Superior temporal gyrus (tissue), 1 donor: ENCODE data around the gene CHM.
"Not testable (repeated sequence)": the region's sequence is repeated elsewhere in the genome, so short reads cannot be mapped to it uniquely, and the experiment has no call there.

ENCODE experiments used
- DNase-seq: peaks from one replicate; pipeline ENCODE4 v3.0.0-alpha.2; 2016; ENCODE audit errors: extremely low spot score

CHM gene

DNA sequence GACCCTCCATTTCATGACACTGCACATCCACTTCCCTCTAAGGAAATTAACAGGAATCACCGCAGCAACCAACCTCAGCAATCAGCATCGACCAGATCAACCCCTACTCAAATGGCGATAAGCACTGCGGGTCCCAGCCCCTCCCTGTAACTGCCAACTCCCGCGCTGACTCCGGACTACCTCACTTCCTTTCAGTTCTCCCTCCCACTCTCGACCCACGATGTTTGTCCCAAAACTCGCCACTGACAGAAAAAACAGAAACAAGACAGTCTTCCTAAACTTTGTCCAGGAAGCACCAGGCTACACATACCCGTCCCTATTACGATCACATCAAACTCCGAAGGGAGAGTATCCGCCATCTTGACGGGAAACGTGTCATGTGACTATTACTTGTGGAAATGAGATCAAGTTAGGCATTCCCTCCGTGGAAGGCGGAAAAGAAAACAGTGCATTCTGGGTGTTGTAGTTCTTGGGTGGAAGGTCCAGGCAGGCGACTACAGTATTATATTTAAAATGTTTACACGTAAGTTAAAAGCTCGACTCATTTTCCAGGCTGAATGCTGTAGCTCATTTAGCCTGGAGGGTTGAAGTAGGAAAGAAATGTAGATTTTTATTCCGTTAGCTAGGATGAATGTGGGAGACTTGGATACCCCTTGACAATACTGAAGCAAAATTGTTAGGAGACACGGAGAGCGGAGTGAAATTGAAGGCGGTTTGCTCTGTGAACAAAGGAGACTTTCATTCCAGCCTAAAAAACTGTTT is at the start of gene CHM:
TSS of gene CHM (minus strand) at position 385 of the 762 bp plus-strand sequence. CDS start at position 359, 26 bp downstream.
- DNase-seq: peak; percentile 94

DNA sequence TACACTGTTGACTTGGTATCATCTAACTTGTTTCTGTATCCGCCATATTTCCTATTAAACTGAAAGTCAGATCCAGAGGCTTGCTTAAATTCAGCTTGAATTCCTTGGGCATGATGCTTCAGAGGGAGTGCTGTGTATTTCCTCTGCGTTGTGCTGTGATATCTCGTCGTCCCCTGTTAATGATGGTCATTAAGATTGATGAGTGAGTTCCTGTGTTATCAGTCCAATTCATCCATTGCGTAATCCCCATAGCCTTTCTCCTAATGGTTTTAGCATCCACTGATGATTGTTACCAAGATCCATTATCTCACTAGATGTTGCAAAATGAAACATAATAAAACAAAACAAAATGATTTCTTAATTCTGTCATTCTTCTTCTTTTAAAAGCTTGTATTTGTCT is 31.3 kb upstream of the CHM start:
- DNase-seq: no peak

DNA sequence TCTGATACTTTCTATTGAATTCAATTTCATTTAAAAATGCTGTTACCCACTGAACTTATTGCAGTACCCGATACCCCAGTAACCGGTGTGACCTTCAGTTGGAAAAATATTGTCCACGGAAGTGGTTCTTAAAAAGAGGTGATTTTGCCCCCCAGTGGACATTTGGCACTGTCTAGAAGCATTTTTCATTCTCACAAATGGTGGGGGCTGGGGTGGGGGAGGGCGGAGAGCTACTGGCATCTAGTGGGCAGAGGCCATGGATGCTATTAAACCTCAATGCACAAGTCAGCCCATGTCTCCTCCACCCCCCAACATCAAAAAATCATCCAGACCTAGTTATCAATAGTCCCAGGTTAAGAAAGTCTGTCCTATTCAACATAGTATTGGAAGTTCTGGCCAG is 19.6 kb upstream of the CHM start:
- no peak for DNase-seq

GRCh38 chrX:86061407-86061806 is 14.0 kb upstream of the CHM start:
- no peak for DNase-seq

DNA sequence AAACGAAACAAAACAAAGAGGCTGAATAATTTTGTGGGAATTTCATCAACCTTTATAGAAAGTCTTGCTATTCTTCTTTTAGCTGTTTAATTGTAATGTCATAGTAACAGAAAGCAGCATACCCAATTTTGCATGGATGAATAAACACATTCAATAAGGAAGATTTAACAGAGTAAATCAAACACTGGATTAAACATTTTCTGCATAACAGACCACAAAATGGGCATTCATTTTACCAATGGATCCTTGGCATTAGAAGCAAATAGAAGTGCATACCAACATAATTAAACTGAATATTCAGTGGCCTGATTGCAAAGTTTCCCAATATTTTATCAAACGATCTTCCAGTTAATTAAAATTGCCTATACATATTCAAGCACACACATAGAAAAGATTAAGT is 4.4 kb upstream of the CHM start:
- DNase-seq: no peak

GRCh38 chrX:86047936-86048280 is 550 bp upstream of the CHM start:
- DNase-seq: no peak

DNA sequence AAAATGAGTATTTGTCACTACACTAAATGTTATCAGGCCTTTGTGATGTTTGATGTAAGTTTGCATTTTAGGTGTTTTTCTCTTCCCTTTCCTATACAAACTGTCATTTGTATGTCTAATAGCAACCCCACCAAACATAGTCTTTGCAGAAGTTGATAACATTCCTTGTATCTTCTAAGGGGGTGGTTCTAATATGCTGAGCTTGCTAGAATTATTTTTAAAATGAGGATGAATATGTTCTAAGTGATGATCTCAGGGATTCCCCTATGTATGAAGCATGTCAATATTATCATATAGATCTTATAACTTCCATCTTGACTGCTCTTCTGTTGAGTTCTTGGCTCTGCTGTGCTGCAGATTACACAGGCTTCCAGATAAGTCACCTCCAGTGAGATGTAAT is 3.1 kb downstream of the CHM start:
- DNase-seq: no peak

- no peak for DNase-seq
These were observed 7.5 kb downstream of the CHM start for GRCh38 chrX:86039625-86040568.

GRCh38 chrX:86033385-86033784 is 14.0 kb downstream of the CHM start:
- DNase-seq: no peak

DNA sequence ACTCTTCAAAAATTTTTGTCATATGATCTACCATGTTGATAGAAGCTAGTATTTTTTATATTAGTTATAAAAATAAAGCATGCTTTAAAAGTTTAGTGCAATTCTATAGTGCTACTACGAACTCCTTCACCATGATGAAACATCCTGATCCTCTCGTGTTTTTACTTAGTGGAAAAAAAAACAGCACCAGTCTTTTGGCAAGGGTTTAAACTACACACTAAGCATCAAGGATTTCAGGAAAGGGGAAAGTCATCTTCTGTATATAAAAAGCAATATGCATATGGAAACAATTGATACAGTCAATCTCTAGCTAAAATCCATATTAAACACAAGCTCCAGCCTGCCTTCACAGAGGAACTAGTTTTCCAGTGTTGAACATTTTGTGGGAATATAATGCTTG is 18.7 kb downstream of the CHM start:
- DNase-seq: no peak

- DNase-seq: no peak
These were observed 23.5 kb downstream of the CHM start for GRCh38 chrX:86023811-86024210.

DNA sequence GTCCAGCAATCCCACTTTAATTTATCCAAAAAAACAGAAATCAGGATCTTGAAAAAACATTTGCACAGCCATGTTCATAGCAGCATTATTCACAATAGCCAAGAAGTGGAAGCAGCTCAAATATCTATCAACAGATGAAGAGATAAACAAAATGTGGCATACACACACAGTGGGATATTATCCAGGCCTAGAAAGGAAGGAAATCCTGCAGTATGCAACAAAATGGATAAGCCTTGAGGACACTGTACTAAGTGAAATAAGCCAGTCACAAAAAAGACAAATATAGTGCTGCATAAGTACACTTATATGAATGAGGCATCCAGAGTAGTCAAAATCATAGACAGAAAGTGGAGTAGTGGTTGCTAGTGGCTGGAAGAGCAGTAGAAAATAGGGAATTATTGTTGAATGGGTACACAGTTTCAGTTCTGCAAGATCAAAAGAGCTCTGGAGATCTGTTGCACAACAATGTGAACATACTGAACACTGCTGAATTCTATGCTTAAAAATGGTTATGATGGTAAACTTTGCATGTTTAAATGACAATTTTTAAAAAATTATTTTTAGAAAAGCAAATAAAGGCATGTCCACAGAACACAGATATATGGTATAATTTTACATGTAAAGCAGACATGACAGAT is 25.6 kb downstream of the CHM start:
- DNase-seq: no peak

DNA sequence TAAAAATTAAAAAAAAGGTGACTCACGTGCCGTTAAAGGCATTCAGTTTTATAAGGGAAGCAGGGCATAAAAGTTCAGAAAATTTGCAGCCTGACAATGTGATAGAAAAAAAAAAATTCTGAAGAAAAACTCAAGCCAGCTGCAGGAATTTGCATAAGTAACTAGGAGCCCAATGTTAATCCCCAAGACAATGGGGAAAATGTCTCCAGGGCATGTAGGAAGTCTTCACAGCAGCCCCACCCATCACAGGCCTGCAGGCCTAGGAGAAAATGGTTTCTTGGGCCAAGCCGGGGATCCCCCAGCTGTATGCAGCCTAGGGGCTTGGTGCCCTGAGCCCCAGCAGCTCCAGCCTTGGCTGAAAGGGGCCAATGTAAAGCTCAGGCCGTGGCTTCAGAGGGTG is 31.2 kb downstream of the CHM start:
- DNase-seq: no peak

GRCh38 chrX:86014959-86015358 is 32.4 kb downstream of the CHM start:
- not testable (repeated sequence) for DNase-seq

- DNase-seq: no peak
These were observed 32.9 kb downstream of the CHM start for GRCh38 chrX:86014421-86014820.

DNA sequence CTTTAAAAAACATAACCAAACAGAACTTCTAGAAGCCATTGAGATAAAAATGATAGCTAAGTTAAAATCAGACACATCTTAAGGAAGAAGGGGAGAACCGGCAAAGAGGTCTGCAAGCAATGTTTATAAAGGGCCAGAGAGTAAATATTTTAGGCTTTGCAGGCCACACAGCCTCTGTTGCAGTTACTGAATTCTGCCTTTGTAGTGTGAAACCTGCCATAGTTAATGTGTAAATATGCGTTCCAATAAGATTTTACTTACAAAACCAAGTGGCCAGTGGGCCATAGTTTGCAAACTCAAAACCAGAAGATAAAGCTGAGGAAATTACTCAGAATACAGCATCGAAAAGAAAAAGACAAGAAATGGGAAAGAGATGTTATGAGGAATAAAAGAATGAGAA is 33.6 kb downstream of the CHM start:
- DNase-seq: no peak

DNA sequence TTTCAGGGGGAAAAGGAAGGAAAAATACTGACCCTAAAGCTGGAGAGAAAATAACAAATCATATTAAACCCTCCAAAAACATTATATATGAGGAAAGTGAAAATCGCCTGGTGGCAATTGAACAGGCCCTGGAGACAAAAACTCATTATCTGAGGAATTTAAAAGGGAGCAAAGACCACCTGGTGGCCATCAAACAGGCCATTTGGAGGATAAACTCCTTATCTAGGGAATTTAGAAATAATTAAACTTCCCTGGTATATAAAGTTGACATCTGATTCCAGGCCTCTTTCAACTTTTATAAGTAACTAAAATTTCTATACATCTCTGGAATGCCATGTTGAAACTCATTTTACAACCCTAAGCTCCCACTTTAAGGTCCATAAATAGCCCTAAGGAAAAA is 35.2 kb downstream of the CHM start:
- no peak for DNase-seq

DNA sequence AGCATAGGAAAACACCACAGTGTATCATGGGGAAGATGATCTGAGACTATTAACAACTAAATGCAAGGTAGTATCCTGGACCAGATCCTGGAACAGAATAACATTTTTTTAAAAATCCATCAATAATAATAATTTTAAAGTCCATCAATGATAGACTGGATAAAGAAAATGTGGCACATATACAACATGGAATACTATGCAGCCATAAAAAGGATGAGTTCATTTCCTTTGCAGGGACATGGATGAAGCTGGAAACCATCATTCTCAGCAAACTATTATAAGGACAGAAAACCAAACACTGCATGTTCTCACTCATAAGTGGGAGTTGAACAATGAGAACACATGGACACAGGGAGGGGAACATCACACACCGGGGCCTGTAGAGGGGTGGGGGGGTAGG is 37.6 kb downstream of the CHM start:
- not testable (repeated sequence) for DNase-seq

DNA sequence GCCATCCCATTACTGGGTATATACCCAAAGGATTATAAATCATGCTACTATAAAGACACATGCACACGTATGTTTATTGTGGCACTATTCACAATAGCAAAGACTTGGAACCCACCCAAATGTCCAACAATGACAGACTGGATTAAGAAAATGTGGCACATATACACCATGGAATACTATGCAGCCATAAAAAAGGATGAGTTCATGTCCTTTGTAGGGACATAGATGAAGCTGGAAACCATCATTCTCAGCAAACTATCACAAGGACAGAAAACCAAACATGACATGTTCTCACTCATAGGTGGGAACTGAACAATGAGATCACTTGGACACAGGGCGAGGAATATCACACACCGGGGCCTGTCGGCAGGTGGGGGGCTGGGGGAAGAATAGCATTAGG is 39.5 kb downstream of the CHM start:
- not testable (repeated sequence) for DNase-seq

- DNase-seq: no peak
These were observed 45.1 kb downstream of the CHM start for GRCh38 chrX:86002076-86002896.

DNA sequence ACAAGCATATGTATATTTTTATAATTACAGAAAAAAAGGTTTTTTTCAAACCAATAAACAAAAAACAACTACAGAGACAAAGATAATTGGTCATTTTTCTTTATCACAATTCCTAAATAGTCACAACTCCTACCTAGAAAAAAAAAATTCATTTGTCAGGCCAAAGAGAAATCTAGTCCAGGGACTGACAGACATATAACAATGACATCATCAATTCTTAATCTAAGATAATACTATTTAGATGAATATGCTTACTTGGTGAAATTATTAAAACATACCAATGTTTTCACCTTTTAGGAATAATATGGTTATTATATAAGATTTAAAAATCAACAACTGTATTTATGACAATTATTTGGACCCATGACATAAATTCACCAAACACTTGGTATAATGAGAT is 48.4 kb downstream of the CHM start:
- DNase-seq: no peak

DNA sequence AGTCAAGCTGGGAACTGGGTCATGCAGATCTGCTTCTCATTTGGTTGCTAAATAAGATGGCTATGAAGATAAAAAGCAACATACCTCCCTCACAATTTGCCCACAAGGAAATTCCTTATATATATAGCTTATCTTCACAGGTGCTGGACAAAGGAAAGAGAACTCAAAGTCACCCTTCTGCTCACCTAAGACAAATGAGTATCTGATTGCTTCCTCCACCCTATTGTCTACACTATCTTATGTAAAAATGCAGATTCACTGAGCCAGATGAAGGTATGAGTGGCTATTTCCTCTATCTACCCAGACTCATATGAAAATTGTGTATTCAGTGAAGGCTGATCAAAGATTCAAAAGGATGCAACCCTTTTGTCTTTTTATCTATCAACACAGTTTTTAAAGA is 50.8 kb downstream of the CHM start:
- DNase-seq: no peak
